ENCODE results near the gene RAB3IL1.
"Not testable (repeated sequence)": the region's sequence is repeated elsewhere in the genome, so short reads cannot be mapped to it uniquely, and the experiment has no call there.

The RAB3IL1 gene

GRCh38 chr11:61882267-61882666 lies 35.1 kb downstream of the RAB3IL1 start:
- H3K9ac ChIP-seq (ENCODE audit: low read length in 2 of 2); H3K4me1 ChIP-seq (ENCODE audit: control insufficient read depth, insufficient read depth, low read length); H3K4me3 ChIP-seq (ENCODE audit: low read length in 2 of 2); H3K9me3 ChIP-seq (ENCODE audit: control insufficient read depth in 2 of 2, low read length in 2 of 2); H3K36me3 ChIP-seq (ENCODE audit: control insufficient read depth in 2 of 2, insufficient read depth in 2 of 2, low read length in 2 of 2); H3K27ac ChIP-seq (ENCODE audit: low read length); H3K27me3 ChIP-seq (ENCODE audit: control insufficient read depth in 1 of 2, insufficient read depth in 2 of 2, low read length in 2 of 2): not testable (repeated sequence)

- H3K9me3 ChIP-seq (ENCODE audit: control insufficient read depth in 2 of 2, low read length in 2 of 2): no peaks in the 10 kb centered on the region
- no peak overlapping the region for H3K9ac ChIP-seq (ENCODE audit: low read length in 2 of 2)
- H3K27ac ChIP-seq (ENCODE audit: low read length): no peak overlapping the region
- no peaks in the 10 kb centered on the region for H3K4me1 ChIP-seq (ENCODE audit: control insufficient read depth, insufficient read depth, low read length)
- H3K4me3 ChIP-seq (ENCODE audit: low read length in 2 of 2): no peak overlapping the region
- no peaks in the 10 kb centered on the region for H3K27me3 ChIP-seq (ENCODE audit: control insufficient read depth in 1 of 2, insufficient read depth in 2 of 2, low read length in 2 of 2)
- peaks cover 2 to 3% of the 10 kb centered on the region in 2 donors for H3K36me3 ChIP-seq (ENCODE audit: control insufficient read depth in 2 of 2, insufficient read depth in 2 of 2, low read length in 2 of 2)
Measured at GRCh38 chr11:61881397-61881796, 36.0 kb downstream of the RAB3IL1 start.

- Histone ChIP-seq H3K36me3 (ENCODE audit: control insufficient read depth in 2 of 2, insufficient read depth in 2 of 2, low read length in 2 of 2) (peaks cover 2 to 3% of the 10 kb centered on the region in 2 donors), H3K4me1 (ENCODE audit: control insufficient read depth, insufficient read depth, low read length) (no peaks in the 10 kb centered on the region)
Measured at GRCh38 chr11:61880454-61880853, 36.9 kb downstream of the RAB3IL1 start.

GRCh38 chr11:61880031-61880430 lies 37.3 kb downstream of the RAB3IL1 start:
- Histone ChIP-seq H3K9ac (ENCODE audit: low read length in 2 of 2) (no peak overlapping the region), H3K9me3 (ENCODE audit: control insufficient read depth in 2 of 2, low read length in 2 of 2) (no peaks in the 10 kb centered on the region), H3K4me3 (ENCODE audit: low read length in 2 of 2) (no peak overlapping the region), H3K36me3 (ENCODE audit: control insufficient read depth in 2 of 2, insufficient read depth in 2 of 2, low read length in 2 of 2) (peaks cover 2 to 3% of the 10 kb centered on the region in 2 donors), H3K4me1 (ENCODE audit: control insufficient read depth, insufficient read depth, low read length) (no peaks in the 10 kb centered on the region), H3K27me3 (ENCODE audit: control insufficient read depth in 1 of 2, insufficient read depth in 2 of 2, low read length in 2 of 2) (no peaks in the 10 kb centered on the region), H3K27ac (ENCODE audit: low read length) (no peak overlapping the region)

More at GRCh38 chr11:61880454-61880853, 36.9 kb downstream of the RAB3IL1 start:
- Histone ChIP-seq H3K9me3 (ENCODE audit: control insufficient read depth in 2 of 2, low read length in 2 of 2) (no peaks in the 10 kb centered on the region), H3K27me3 (ENCODE audit: control insufficient read depth in 1 of 2, insufficient read depth in 2 of 2, low read length in 2 of 2) (no peaks in the 10 kb centered on the region), H3K9ac (ENCODE audit: low read length in 2 of 2) (no peak overlapping the region), H3K4me3 (ENCODE audit: low read length in 2 of 2) (no peak overlapping the region), H3K27ac (ENCODE audit: low read length) (no peak overlapping the region)

- H3K36me3 ChIP-seq (ENCODE audit: control insufficient read depth in 2 of 2, insufficient read depth in 2 of 2, low read length in 2 of 2): peaks cover 2 to 3% of the 10 kb centered on the region in 2 donors
- H3K4me3 ChIP-seq (ENCODE audit: low read length in 2 of 2): no peak overlapping the region
- H3K27me3 ChIP-seq (ENCODE audit: control insufficient read depth in 1 of 2, insufficient read depth in 2 of 2, low read length in 2 of 2): no peaks in the 10 kb centered on the region
- H3K27ac ChIP-seq (ENCODE audit: low read length): no peak overlapping the region
- no peaks in the 10 kb centered on the region for H3K9me3 ChIP-seq (ENCODE audit: control insufficient read depth in 2 of 2, low read length in 2 of 2)
- H3K9ac ChIP-seq (ENCODE audit: low read length in 2 of 2): no peak overlapping the region
- no peaks in the 10 kb centered on the region for H3K4me1 ChIP-seq (ENCODE audit: control insufficient read depth, insufficient read depth, low read length)
Measured at GRCh38 chr11:61879152-61879551, 38.2 kb downstream of the RAB3IL1 start.

- H3K9ac ChIP-seq (ENCODE audit: low read length in 2 of 2): no peak overlapping the region
- H3K4me1 ChIP-seq (ENCODE audit: control insufficient read depth, insufficient read depth, low read length): peaks cover 8% of the 10 kb centered on the region
- no peaks in the 10 kb centered on the region for H3K9me3 ChIP-seq (ENCODE audit: control insufficient read depth in 2 of 2, low read length in 2 of 2)
- peaks cover 2 to 3% of the 10 kb centered on the region in 2 donors for H3K36me3 ChIP-seq (ENCODE audit: control insufficient read depth in 2 of 2, insufficient read depth in 2 of 2, low read length in 2 of 2)
- peaks cover 0 to 3% of the 10 kb centered on the region in 2 donors for H3K27me3 ChIP-seq (ENCODE audit: control insufficient read depth in 1 of 2, insufficient read depth in 2 of 2, low read length in 2 of 2)
- H3K4me3 ChIP-seq (ENCODE audit: low read length in 2 of 2): no peak overlapping the region
- no peak overlapping the region for H3K27ac ChIP-seq (ENCODE audit: low read length)
Measured at GRCh38 chr11:61875698-61876097, 41.7 kb downstream of the RAB3IL1 start.

- Histone ChIP-seq H3K9ac (ENCODE audit: low read length in 2 of 2) (no peak overlapping the region), H3K27ac (ENCODE audit: low read length) (no peak overlapping the region)
Measured at GRCh38 chr11:61874853-61875252, 42.5 kb downstream of the RAB3IL1 start.

GRCh38 chr11:61874377-61874809 lies 43.0 kb downstream of the RAB3IL1 start:
- Histone ChIP-seq H3K27ac (ENCODE audit: low read length) (no peak overlapping the region), H3K4me1 (ENCODE audit: control insufficient read depth, insufficient read depth, low read length) (peaks cover 10% of the 10 kb centered on the region), H3K9ac (ENCODE audit: low read length in 2 of 2) (no peak overlapping the region), H3K4me3 (ENCODE audit: low read length in 2 of 2) (no peak overlapping the region), H3K9me3 (ENCODE audit: control insufficient read depth in 2 of 2, low read length in 2 of 2) (no peaks in the 10 kb centered on the region), H3K27me3 (ENCODE audit: control insufficient read depth in 1 of 2, insufficient read depth in 2 of 2, low read length in 2 of 2) (peaks cover 2 to 3% of the 10 kb centered on the region in 2 donors), H3K36me3 (ENCODE audit: control insufficient read depth in 2 of 2, insufficient read depth in 2 of 2, low read length in 2 of 2) (peaks cover 2 to 3% of the 10 kb centered on the region in 2 donors)

More at GRCh38 chr11:61874853-61875252, 42.5 kb downstream of the RAB3IL1 start:
- Histone ChIP-seq H3K4me3 (ENCODE audit: low read length in 2 of 2) (no peak overlapping the region), H3K36me3 (ENCODE audit: control insufficient read depth in 2 of 2, insufficient read depth in 2 of 2, low read length in 2 of 2) (peaks cover 2 to 3% of the 10 kb centered on the region in 2 donors), H3K9me3 (ENCODE audit: control insufficient read depth in 2 of 2, low read length in 2 of 2) (no peaks in the 10 kb centered on the region), H3K4me1 (ENCODE audit: control insufficient read depth, insufficient read depth, low read length) (peaks cover 10% of the 10 kb centered on the region), H3K27me3 (ENCODE audit: control insufficient read depth in 1 of 2, insufficient read depth in 2 of 2, low read length in 2 of 2) (peaks cover 0 to 3% of the 10 kb centered on the region in 2 donors)

GRCh38 chr11:61873588-61874376 lies 43.6 kb downstream of the RAB3IL1 start:
- Histone ChIP-seq H3K9ac (ENCODE audit: low read length in 2 of 2) (no peak overlapping the region), H3K4me3 (ENCODE audit: low read length in 2 of 2) (no peak overlapping the region), H3K27ac (ENCODE audit: low read length) (no peak overlapping the region), H3K36me3 (ENCODE audit: control insufficient read depth in 2 of 2, insufficient read depth in 2 of 2, low read length in 2 of 2) (peaks cover 2% of the 10 kb centered on the region in 2 donors), H3K9me3 (ENCODE audit: control insufficient read depth in 2 of 2, low read length in 2 of 2) (no peaks in the 10 kb centered on the region), H3K27me3 (ENCODE audit: control insufficient read depth in 1 of 2, insufficient read depth in 2 of 2, low read length in 2 of 2) (peaks cover 2 to 3% of the 10 kb centered on the region in 2 donors), H3K4me1 (ENCODE audit: control insufficient read depth, insufficient read depth, low read length) (peaks cover 10% of the 10 kb centered on the region)

- Histone ChIP-seq H3K36me3 (ENCODE audit: control insufficient read depth in 2 of 2, insufficient read depth in 2 of 2, low read length in 2 of 2) (peaks cover 0 to 2% of the 10 kb centered on the region in 2 donors), H3K27me3 (ENCODE audit: control insufficient read depth in 1 of 2, insufficient read depth in 2 of 2, low read length in 2 of 2) (peaks cover 2 to 3% of the 10 kb centered on the region in 2 donors), H3K4me3 (ENCODE audit: low read length in 2 of 2) (no peak overlapping the region), H3K4me1 (ENCODE audit: control insufficient read depth, insufficient read depth, low read length) (peaks cover 10% of the 10 kb centered on the region), H3K9me3 (ENCODE audit: control insufficient read depth in 2 of 2, low read length in 2 of 2) (no peaks in the 10 kb centered on the region), H3K27ac (ENCODE audit: low read length) (no peak overlapping the region), H3K9ac (ENCODE audit: low read length in 2 of 2) (no peak overlapping the region)
Measured at GRCh38 chr11:61872935-61873565, 44.3 kb downstream of the RAB3IL1 start.

Measured in stomach smooth muscle (tissue), 2 donors.